WTC11 (cell line): Measurements from ENCODE around the gene CEP70. TPM values are rescaled to one million over a fixed set of nuclear protein-coding genes. Genes with fewer than 3 reads are reported as not detected.

Experiments
- ATAC-seq: fragments of 200-7000 bp; cut with Tn5 transposase; 2 replicates; pipeline ENCODE4 v1.10.0; 2021; ENCODE audit warnings: mild to moderate bottlenecking, moderate library complexity
- CTCF ChIA-PET: fragments of 300-600 bp; sonication (Branson Sonifier 250); formaldehyde crosslinking; loops from one replicate; lab custom pipeline; 2021; ENCODE audit warnings: antibody characterized with exemption; lab: Charles Lee
- POLR2A ChIA-PET: fragments of 350-600 bp; sonication (Branson Sonifier 250); formaldehyde crosslinking; loops from one replicate; lab custom pipeline; 2021; ENCODE audit warnings: antibody characterized with exemption; lab: Charles Lee
- DNase-seq: peaks from one replicate; pipeline ENCODE4 v3.0.0; 2021; ENCODE audit warnings: low spot score
- H3K27ac Mint-ChIP-seq: 2 replicates; pipeline ENCODE4 v1.8.0; 2021; ENCODE audit warnings: mixed read lengths
- H3K27me3 Mint-ChIP-seq: 2 replicates; pipeline ENCODE4 v1.8.0; 2021; ENCODE audit warnings: low read depth, mild to moderate bottlenecking, moderate library complexity, mixed read lengths
- H3K36me3 Mint-ChIP-seq: 2 replicates; pipeline ENCODE4 v1.8.0; 2021; ENCODE audit warnings: mixed read lengths
- H3K4me1 Mint-ChIP-seq: 2 replicates; pipeline ENCODE4 v1.8.0; 2022; ENCODE audit warnings: mixed read lengths
- H3K4me3 Mint-ChIP-seq: 2 replicates; pipeline ENCODE4 v1.8.0; 2021; ENCODE audit warnings: mild to moderate bottlenecking, moderate library complexity, mixed read lengths
- H3K9me3 Mint-ChIP-seq: 2 replicates; pipeline ENCODE4 v1.8.0; 2021; ENCODE audit warnings: mixed read lengths
- ARID4B ChIP-seq: sonication (generic); formaldehyde crosslinking; IDR thresholded peaks from 2 replicates; pipeline ENCODE4 v1.8.0; 2023; ENCODE audit warnings: missing genetic modification reagents, mild to moderate bottlenecking, borderline replicate concordance
- ATF1 ChIP-seq: sonication (generic); formaldehyde crosslinking; IDR thresholded peaks from 2 replicates; pipeline ENCODE4 v1.8.1; 2023; ENCODE audit warnings: mild to moderate bottlenecking, moderate library complexity, missing genetic modification reagents
- CREB1 ChIP-seq: sonication (generic); formaldehyde crosslinking; IDR thresholded peaks from 2 replicates; pipeline ENCODE4 v1.8.0; 2023; ENCODE audit warnings: mild to moderate bottlenecking, missing genetic modification reagents
- CREM ChIP-seq: sonication (generic); formaldehyde crosslinking; IDR thresholded peaks from 2 replicates; pipeline ENCODE4 v1.8.1; 2022; ENCODE audit warnings: mild to moderate bottlenecking, missing genetic modification reagents, moderate library complexity
- ELF4 ChIP-seq: sonication (generic); formaldehyde crosslinking; IDR thresholded peaks from 2 replicates; pipeline ENCODE4 v1.8.1; 2022; ENCODE audit warnings: low read depth, mild to moderate bottlenecking, moderate library complexity, missing genetic modification reagents
- EMX1 ChIP-seq: fragments of 250-450 bp; sonication (Bioruptor Pico); IDR thresholded peaks from 2 replicates; pipeline ENCODE4 v1.8.0; 2021; ENCODE audit warnings: mild to moderate bottlenecking
- ERG ChIP-seq: fragments of 250-450 bp; sonication (Bioruptor Pico); IDR thresholded peaks from 2 replicates; pipeline ENCODE4 v1.8.0; 2021; ENCODE audit warnings: mild to moderate bottlenecking
- IRF2 ChIP-seq: sonication (generic); formaldehyde crosslinking; IDR thresholded peaks from 2 replicates; pipeline ENCODE4 v1.8.0; 2022; ENCODE audit warnings: low read depth, missing genetic modification reagents, borderline replicate concordance
- KAT7 ChIP-seq: sonication (generic); formaldehyde crosslinking; IDR thresholded peaks from 2 replicates; pipeline ENCODE4 v1.8.1; 2023; ENCODE audit warnings: missing genetic modification reagents, mild to moderate bottlenecking, borderline replicate concordance
- MAX ChIP-seq: sonication (generic); formaldehyde crosslinking; IDR thresholded peaks from 2 replicates; pipeline ENCODE4 v1.8.0; 2022; ENCODE audit warnings: mild to moderate bottlenecking, missing genetic modification reagents
- MLX ChIP-seq: sonication (generic); formaldehyde crosslinking; IDR thresholded peaks from 2 replicates; pipeline ENCODE4 v1.8.1; 2023; ENCODE audit warnings: mild to moderate bottlenecking, missing genetic modification reagents, moderate library complexity
- NFE2L1 ChIP-seq: sonication (generic); formaldehyde crosslinking; IDR thresholded peaks from 2 replicates; pipeline ENCODE4 v1.8.1; 2023; ENCODE audit warnings: missing genetic modification reagents
- NFYB ChIP-seq: sonication (generic); formaldehyde crosslinking; conservative IDR thresholded peaks from 2 replicates; pipeline ENCODE4 v1.8.0; 2022; ENCODE audit warnings: low read depth, missing genetic modification reagents
- NR3C1 ChIP-seq: sonication (generic); formaldehyde crosslinking; conservative IDR thresholded peaks from 2 replicates; pipeline ENCODE4 v1.8.1; 2023; ENCODE audit warnings: low read depth, mild to moderate bottlenecking, missing genetic modification reagents
- PRDM15 ChIP-seq: sonication (generic); formaldehyde crosslinking; IDR thresholded peaks from 2 replicates; pipeline ENCODE4 v1.8.0; 2022; ENCODE audit warnings: missing genetic modification reagents
- RELA ChIP-seq: sonication (generic); formaldehyde crosslinking; IDR thresholded peaks from 2 replicates; pipeline ENCODE4 v1.8.1; 2022; ENCODE audit warnings: missing genetic modification reagents, mild to moderate bottlenecking, borderline replicate concordance
- RORB ChIP-seq: fragments of 250-450 bp; sonication (Bioruptor Pico); IDR thresholded peaks from 2 replicates; pipeline ENCODE4 v1.9.0; 2021; ENCODE audit warnings: mild to moderate bottlenecking
- SP1 ChIP-seq: sonication (generic); formaldehyde crosslinking; conservative IDR thresholded peaks from 2 replicates; pipeline ENCODE4 v1.8.1; 2022; ENCODE audit warnings: missing genetic modification reagents
- TP53 ChIP-seq: sonication (generic); formaldehyde crosslinking; IDR thresholded peaks from 2 replicates; pipeline ENCODE4 v1.8.1; 2023; ENCODE audit warnings: mild to moderate bottlenecking, missing genetic modification reagents
- ZBTB21 ChIP-seq: sonication (generic); formaldehyde crosslinking; IDR thresholded peaks from 2 replicates; pipeline ENCODE4 v1.8.1; 2023; ENCODE audit warnings: mild to moderate bottlenecking, missing genetic modification reagents, borderline replicate concordance
- total RNA-seq: library from RNA; stranded (reverse); gene quantifications from 3 replicates; pipeline ENCODE4 v1.2.3, GENCODE V29; 2021
- TF ChIP-seq, protein P1 (sequence below): sonication (generic); formaldehyde crosslinking; IDR thresholded peaks from 2 replicates; pipeline ENCODE4 v1.8.1; 2022; ENCODE audit warnings: mild to moderate bottlenecking, moderate library complexity, missing genetic modification reagents
- TF ChIP-seq, protein P2 (sequence below): fragments of 250-450 bp; sonication (Bioruptor Pico); IDR thresholded peaks from 2 replicates; pipeline ENCODE4 v1.9.0; 2021; ENCODE audit warnings: mild to moderate bottlenecking, borderline replicate concordance

CEP70 gene
- total RNA-seq, 1 experiment from 2014 or later, result 27.2 TPM

GRCh38 chr3:138476526-138476925, 117.5 kb downstream of the CEP70 start (continued):
- TF ChIP-seq ARID4B (CRISPR knock-in tag) (no peak), ZBTB21 (no peak), MAX (CRISPR knock-in tag) (no peak), ERG (no peak), PRDM15 (no peak), TP53 (CRISPR knock-in tag) (no peak), NFYB (CRISPR knock-in tag) (no peak), IRF2 (CRISPR knock-in tag) (no peak), CREB1 (no peak)
- TF ChIP-seq, protein P1, sequence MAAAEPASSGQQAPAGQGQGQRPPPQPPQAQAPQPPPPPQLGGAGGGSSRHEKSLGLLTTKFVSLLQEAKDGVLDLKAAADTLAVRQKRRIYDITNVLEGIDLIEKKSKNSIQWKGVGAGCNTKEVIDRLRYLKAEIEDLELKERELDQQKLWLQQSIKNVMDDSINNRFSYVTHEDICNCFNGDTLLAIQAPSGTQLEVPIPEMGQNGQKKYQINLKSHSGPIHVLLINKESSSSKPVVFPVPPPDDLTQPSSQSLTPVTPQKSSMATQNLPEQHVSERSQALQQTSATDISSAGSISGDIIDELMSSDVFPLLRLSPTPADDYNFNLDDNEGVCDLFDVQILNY (CRISPR knock-in tag), result no peak

GRCh38 chr3:138474163-138474562, 119.9 kb downstream of the CEP70 start:
- H3K27ac Mint-ChIP-seq, result no peak overlapping the region
- ChIA-PET CTCF (interaction anchor here (1.3 kb wide), 1 partner anchor 121 kb away, joined by 3 read pairs; no protein-coding TSS in a partner anchor), POLR2A (no interaction called here)
- no peaks in the 10 kb centered on the region for H3K27me3 Mint-ChIP-seq
- no peak for ATAC-seq
- DNase-seq, result no peak
- no peaks in the 10 kb centered on the region for H3K9me3 Mint-ChIP-seq
- no peak overlapping the region for H3K4me3 Mint-ChIP-seq
- no peaks in the 10 kb centered on the region for H3K4me1 Mint-ChIP-seq
- no peaks in the 10 kb centered on the region for H3K36me3 Mint-ChIP-seq
- TF ChIP-seq KAT7 (CRISPR knock-in tag) (no peak), NR3C1 (no peak), CREM (CRISPR knock-in tag) (no peak), RORB (CRISPR knock-in tag) (no peak), ELF4 (CRISPR knock-in tag) (no peak), ATF1 (no peak), MLX (CRISPR knock-in tag) (no peak), EMX1 (CRISPR knock-in tag) (no peak), RELA (no peak), SP1 (no peak), NFE2L1 (no peak)
- TF ChIP-seq, protein P1 (CRISPR knock-in tag), result no peak
- TF ChIP-seq, protein P2, sequence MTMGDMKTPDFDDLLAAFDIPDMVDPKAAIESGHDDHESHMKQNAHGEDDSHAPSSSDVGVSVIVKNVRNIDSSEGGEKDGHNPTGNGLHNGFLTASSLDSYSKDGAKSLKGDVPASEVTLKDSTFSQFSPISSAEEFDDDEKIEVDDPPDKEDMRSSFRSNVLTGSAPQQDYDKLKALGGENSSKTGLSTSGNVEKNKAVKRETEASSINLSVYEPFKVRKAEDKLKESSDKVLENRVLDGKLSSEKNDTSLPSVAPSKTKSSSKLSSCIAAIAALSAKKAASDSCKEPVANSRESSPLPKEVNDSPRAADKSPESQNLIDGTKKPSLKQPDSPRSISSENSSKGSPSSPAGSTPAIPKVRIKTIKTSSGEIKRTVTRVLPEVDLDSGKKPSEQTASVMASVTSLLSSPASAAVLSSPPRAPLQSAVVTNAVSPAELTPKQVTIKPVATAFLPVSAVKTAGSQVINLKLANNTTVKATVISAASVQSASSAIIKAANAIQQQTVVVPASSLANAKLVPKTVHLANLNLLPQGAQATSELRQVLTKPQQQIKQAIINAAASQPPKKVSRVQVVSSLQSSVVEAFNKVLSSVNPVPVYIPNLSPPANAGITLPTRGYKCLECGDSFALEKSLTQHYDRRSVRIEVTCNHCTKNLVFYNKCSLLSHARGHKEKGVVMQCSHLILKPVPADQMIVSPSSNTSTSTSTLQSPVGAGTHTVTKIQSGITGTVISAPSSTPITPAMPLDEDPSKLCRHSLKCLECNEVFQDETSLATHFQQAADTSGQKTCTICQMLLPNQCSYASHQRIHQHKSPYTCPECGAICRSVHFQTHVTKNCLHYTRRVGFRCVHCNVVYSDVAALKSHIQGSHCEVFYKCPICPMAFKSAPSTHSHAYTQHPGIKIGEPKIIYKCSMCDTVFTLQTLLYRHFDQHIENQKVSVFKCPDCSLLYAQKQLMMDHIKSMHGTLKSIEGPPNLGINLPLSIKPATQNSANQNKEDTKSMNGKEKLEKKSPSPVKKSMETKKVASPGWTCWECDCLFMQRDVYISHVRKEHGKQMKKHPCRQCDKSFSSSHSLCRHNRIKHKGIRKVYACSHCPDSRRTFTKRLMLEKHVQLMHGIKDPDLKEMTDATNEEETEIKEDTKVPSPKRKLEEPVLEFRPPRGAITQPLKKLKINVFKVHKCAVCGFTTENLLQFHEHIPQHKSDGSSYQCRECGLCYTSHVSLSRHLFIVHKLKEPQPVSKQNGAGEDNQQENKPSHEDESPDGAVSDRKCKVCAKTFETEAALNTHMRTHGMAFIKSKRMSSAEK, result no peak
